GM19395 (cell line): Measurements from ENCODE around the gene GAS2L3.
"Not testable (repeated sequence)": the region's sequence is repeated elsewhere in the genome, so short reads cannot be mapped to it uniquely, and the experiment has no call there.

Source experiments
- ATAC-seq: cut with Tn5 transposase; IDR thresholded peaks from one replicate; pipeline ENCODE4 v1.9.1; 2021; ENCODE audit warnings: mild to moderate bottlenecking, moderate library complexity; ENCODE audit not compliant: unreplicated experiment

GAS2L3 gene

GRCh38 chr12:100574187-100575074, 947 bp downstream of the GAS2L3 start:
- no peak for ATAC-seq

GRCh38 chr12:100576331-100577036, 3.0 kb downstream of the GAS2L3 start:
- no peak for ATAC-seq

- ATAC-seq: no peak
Measured at GRCh38 chr12:100578923-100579322, 5.4 kb downstream of the GAS2L3 start.

GRCh38 chr12:100579844-100580243, 6.4 kb downstream of the GAS2L3 start:
- no peak for ATAC-seq

- no peak for ATAC-seq
Measured at GRCh38 chr12:100584256-100584655, 10.8 kb downstream of the GAS2L3 start.

- ATAC-seq: no peak
Measured at GRCh38 chr12:100591979-100592378, 18.5 kb downstream of the GAS2L3 start.

- ATAC-seq: no peak
Measured at GRCh38 chr12:100593490-100593889, 20.0 kb downstream of the GAS2L3 start.

- no peak for ATAC-seq
Measured at GRCh38 chr12:100601626-100602025, 28.1 kb downstream of the GAS2L3 start.

- not testable (repeated sequence) for ATAC-seq
Measured at GRCh38 chr12:100602997-100603396, 29.5 kb downstream of the GAS2L3 start.

GRCh38 chr12:100608776-100609175, 35.3 kb downstream of the GAS2L3 start:
- ATAC-seq: no peak

- ATAC-seq: no peak
Measured at GRCh38 chr12:100610666-100611430, 37.4 kb downstream of the GAS2L3 start.

GRCh38 chr12:100612606-100613005, 39.1 kb downstream of the GAS2L3 start:
- ATAC-seq: no peak

GRCh38 chr12:100624571-100624970, 51.1 kb downstream of the GAS2L3 start:
- ATAC-seq: no peak

- ATAC-seq: peak; percentile 78
Measured at GRCh38 chr12:100632445-100632892, 59.0 kb downstream of the GAS2L3 start.

- peak; percentile 38 for ATAC-seq
Measured at GRCh38 chr12:100633082-100633785, 59.8 kb downstream of the GAS2L3 start.

GRCh38 chr12:100643246-100643645, 69.8 kb downstream of the GAS2L3 start:
- no peak for ATAC-seq

GRCh38 chr12:100646896-100647295, 73.4 kb downstream of the GAS2L3 start:
- no peak for ATAC-seq

GRCh38 chr12:100651108-100651507, 77.6 kb downstream of the GAS2L3 start:
- ATAC-seq: no peak

- no peak for ATAC-seq
Measured at GRCh38 chr12:100651694-100652093, 78.2 kb downstream of the GAS2L3 start.

- no peak for ATAC-seq
Measured at GRCh38 chr12:100652488-100652887, 79.0 kb downstream of the GAS2L3 start.

- no peak for ATAC-seq
Measured at GRCh38 chr12:100656141-100656540, 82.7 kb downstream of the GAS2L3 start.
